GM12873 (cell line): ENCODE measurements around the gene TEX54.

Source experiments
- CTCF ChIP-seq: IDR thresholded peaks from 2 replicates; pipeline ENCODE4 v1.5.1; 2012; ENCODE audit warnings: low read depth, mild to moderate bottlenecking, moderate library complexity, low read length, control low read depth; ENCODE audit not compliant: insufficient read depth; ENCODE audit errors: missing control alignments

The TEX54 gene

GRCh38 chr11:62876712-62877111 lies 44.1 kb upstream of the TEX54 start:
- no peak for TF ChIP-seq CTCF

GRCh38 chr11:62875698-62876478 lies 43.2 kb upstream of the TEX54 start:
- no peak for TF ChIP-seq CTCF

- no peak for TF ChIP-seq CTCF
Observed at GRCh38 chr11:62874851-62875250, 42.2 kb upstream of the TEX54 start.

- TF ChIP-seq CTCF, result no peak
Observed at GRCh38 chr11:62865635-62866034, 33.0 kb upstream of the TEX54 start.

GRCh38 chr11:62863687-62864335 lies 31.2 kb upstream of the TEX54 start:
- TF ChIP-seq CTCF, result no peak

GRCh38 chr11:62860835-62861563 lies 28.4 kb upstream of the TEX54 start:
- TF ChIP-seq CTCF, result no peak

GRCh38 chr11:62858201-62858600 lies 25.6 kb upstream of the TEX54 start:
- TF ChIP-seq CTCF, result no peak
